Activated CD8-positive, alpha-beta T cell treated with anti-CD3 and anti-CD28 coated beads, Interleukin-2, amount 10 ng/mL, durations not matched to agents 7 days and 5 days (primary cell): Measurements from ENCODE around the gene UPK3B. TPM values are rescaled to one million over a fixed set of nuclear protein-coding genes. Genes with fewer than 3 reads are reported as not detected.
"Not testable (repeated sequence)": the region's sequence is repeated elsewhere in the genome, so short reads cannot be mapped to it uniquely, and the experiment has no call there.

Source experiments
- ATAC-seq: fragments of 150-1000 bp; cut with Tn5 transposase; one replicate; pipeline ENCODE4 v1.10.0; 2021; ENCODE audit warnings: moderate library complexity
- CTCF ChIA-PET: fragments of 350-600 bp; sonication (Branson Sonifier 250); formaldehyde crosslinking; loops from one replicate; lab custom pipeline; 2021; ENCODE audit warnings: antibody characterized with exemption; lab: Charles Lee
- POLR2A ChIA-PET: fragments of 350-600 bp; sonication (Branson Sonifier 250); formaldehyde crosslinking; loops from one replicate; lab custom pipeline; 2021; ENCODE audit warnings: antibody characterized with exemption; lab: Charles Lee
- DNase-seq: peaks from one replicate; pipeline ENCODE4 v3.0.0-alpha.2; 2020
- H3K27ac Mint-ChIP-seq: one replicate; pipeline ENCODE4 v1.8.0; 2021; ENCODE audit warnings: mild to moderate bottlenecking, mixed read lengths
- H3K27me3 Mint-ChIP-seq: one replicate; pipeline ENCODE4 v1.8.0; 2021; ENCODE audit warnings: low read depth, mixed read lengths
- H3K36me3 Mint-ChIP-seq: one replicate; pipeline ENCODE4 v1.8.0; 2021; ENCODE audit warnings: low read depth, mixed read lengths
- H3K4me1 Mint-ChIP-seq: one replicate; pipeline ENCODE4 v1.8.0; 2021; ENCODE audit warnings: low read depth, mixed read lengths
- H3K4me3 Mint-ChIP-seq: one replicate; pipeline ENCODE4 v1.8.0; 2021; ENCODE audit warnings: mild to moderate bottlenecking, mixed read lengths
- H3K9me3 Mint-ChIP-seq: one replicate; pipeline ENCODE4 v1.8.0; 2022; ENCODE audit warnings: mixed read lengths; ENCODE audit not compliant: insufficient read depth
- total RNA-seq, 2 experiments: library from RNA; stranded (reverse); gene quantifications; one replicate each; pipeline ENCODE4 v1.2.3, GENCODE V29; 2021

UPK3B gene
- total RNA-seq, 2 experiments from 2014 or later = 0.68 to 0.92 TPM

DNA sequence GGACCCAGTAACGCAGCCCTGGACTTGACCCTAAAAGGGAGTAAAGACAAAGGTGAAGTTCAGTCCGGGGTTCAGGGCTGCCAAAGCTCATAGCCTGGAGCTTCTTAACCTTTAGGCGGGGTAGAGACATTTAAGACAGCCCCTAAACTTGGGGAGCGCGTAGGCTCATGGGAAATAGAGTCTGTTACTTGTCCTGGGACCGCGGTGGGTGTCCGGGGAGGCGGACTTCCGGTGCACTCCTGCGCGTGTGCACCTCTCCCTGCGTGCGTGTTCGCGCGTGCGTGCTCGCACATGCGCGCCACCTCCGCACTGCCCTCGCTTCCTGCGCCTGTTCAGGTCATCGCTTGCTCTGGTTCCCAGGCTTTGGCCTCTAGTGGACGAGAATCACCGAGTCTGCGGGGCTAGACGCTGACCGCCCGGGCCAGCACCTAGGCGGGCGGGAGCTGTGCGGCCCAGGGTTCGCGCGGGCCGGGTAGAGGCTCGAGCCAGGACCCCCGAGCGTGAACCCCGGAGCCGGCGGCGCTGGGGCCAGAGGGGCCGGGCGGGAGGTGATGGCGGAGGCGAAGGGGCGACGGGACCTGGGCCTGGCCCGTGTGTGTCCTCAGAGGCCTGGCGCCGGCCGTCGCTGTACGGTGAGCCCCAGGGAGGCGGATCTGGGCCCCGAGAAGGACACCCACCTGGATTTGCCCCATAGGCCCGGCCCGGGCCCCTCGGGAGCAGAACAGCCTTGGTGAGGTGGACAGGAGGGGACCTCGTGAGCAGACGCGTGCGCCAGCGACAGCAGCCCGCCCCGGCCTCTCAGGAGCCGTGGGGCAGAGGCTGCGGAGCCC, 38.9 kb downstream of the UPK3B start:
- POLR2A ChIA-PET, H3K9me3 Mint-ChIP-seq, H3K27me3 Mint-ChIP-seq, CTCF ChIA-PET: not testable (repeated sequence)
- ATAC-seq (peak; percentile 100), DNase-seq (peak; percentile 92)
- H3K27ac Mint-ChIP-seq = peak overlapping the region; percentile 91
- peaks cover 18% of the 10 kb centered on the region for H3K4me1 Mint-ChIP-seq
- peaks cover 12% of the 10 kb centered on the region for H3K36me3 Mint-ChIP-seq
- H3K4me3 Mint-ChIP-seq = peak overlapping the region; percentile 91

DNA sequence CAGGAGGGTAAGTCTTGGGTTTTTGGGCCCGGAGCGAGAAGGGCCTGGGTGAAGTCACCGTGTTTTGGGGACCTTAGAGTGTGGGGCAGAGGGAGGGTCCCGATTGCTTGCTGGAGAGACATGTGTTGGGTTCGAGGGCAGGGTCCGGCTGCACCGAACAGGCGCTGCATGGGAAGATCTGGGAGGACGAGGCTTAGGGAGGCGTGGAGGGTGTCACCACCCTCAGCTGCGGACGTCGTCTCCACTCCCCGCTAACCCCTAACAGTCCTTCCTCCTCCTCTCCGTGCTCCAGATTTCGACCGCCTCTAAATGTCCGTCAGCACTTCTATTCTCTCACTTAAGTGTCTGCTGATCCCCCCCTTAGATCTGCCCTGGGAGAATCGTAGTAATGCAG, 39.5 kb downstream of the UPK3B start:
- ATAC-seq, DNase-seq, POLR2A ChIA-PET, H3K9me3 Mint-ChIP-seq, CTCF ChIA-PET, H3K27me3 Mint-ChIP-seq: not testable (repeated sequence)
- Mint-ChIP-seq H3K4me3 (peak overlapping the region; percentile 91), H3K4me1 (peaks cover 19% of the 10 kb centered on the region), H3K36me3 (peaks cover 14% of the 10 kb centered on the region), H3K27ac (peak overlapping the region; percentile 91)

DNA sequence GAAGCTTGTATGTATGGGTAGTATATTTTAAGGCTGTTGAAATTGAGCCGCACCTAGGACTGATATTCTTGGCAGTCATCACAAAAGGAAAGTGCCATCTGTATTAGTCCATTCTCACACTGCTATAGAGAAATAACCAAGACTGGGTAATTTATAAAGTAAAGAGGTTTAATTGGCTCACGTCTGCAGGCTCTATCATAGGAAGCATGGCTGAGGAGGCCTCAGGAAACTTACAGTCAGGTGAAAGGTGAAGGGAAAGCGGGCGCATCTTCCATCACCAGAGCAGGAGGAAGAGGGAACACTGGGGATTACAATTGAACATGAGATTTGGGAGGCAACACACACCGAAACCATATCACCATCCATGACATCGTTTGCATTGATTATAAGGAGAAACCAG, 41.6 kb downstream of the UPK3B start:
- H3K9me3 Mint-ChIP-seq, H3K4me3 Mint-ChIP-seq, ATAC-seq, CTCF ChIA-PET, POLR2A ChIA-PET, H3K27me3 Mint-ChIP-seq, DNase-seq, H3K27ac Mint-ChIP-seq: not testable (repeated sequence)
- Mint-ChIP-seq H3K36me3 (peaks cover 20% of the 10 kb centered on the region), H3K4me1 (peaks cover 20% of the 10 kb centered on the region)

DNA sequence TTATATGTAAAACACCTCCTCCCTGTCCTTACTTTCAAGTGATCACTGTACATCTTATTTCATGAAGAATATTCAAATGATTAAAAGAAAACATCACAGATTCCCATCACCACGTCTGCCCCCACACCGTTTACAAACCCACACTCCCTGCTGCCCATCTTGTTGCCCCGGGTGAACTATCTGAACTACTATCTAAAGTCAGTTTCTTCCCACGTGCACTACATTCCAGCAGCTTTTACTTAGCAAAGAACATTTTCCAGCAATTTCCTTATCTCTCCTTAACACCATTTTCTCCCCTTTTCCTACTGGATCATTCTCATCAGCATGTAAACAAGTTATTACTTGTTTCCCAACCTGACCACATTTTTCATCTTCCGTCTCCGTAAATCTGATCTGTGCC, 49.3 kb downstream of the UPK3B start:
- H3K4me3 Mint-ChIP-seq, H3K27me3 Mint-ChIP-seq, ATAC-seq, H3K9me3 Mint-ChIP-seq, CTCF ChIA-PET, DNase-seq, H3K27ac Mint-ChIP-seq, POLR2A ChIA-PET: not testable (repeated sequence)
- peaks cover 43% of the 10 kb centered on the region for H3K36me3 Mint-ChIP-seq
- H3K4me1 Mint-ChIP-seq = peaks cover 16% of the 10 kb centered on the region

DNA sequence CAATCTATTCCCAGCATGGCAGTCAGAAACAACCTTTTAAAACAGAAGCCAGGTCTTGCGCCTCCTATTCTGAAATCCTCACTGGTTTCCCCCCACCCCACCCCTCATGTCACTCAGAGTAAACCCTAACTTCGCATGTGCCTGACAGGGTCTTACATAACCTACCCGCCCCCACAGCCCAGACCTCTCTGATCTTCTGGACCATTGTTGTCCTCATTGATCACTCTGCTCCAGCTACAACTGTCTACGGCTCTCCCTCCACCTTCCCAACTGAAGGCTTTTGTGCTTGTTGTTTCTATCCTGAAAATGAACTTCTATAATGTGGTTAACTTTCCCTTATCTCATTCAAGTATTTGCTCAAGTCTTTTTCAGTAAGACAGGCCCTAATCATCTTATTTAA, 49.8 kb downstream of the UPK3B start:
- H3K27ac Mint-ChIP-seq, H3K27me3 Mint-ChIP-seq, H3K4me3 Mint-ChIP-seq, H3K9me3 Mint-ChIP-seq, CTCF ChIA-PET, DNase-seq, POLR2A ChIA-PET, ATAC-seq: not testable (repeated sequence)
- Mint-ChIP-seq H3K4me1 (peaks cover 13% of the 10 kb centered on the region), H3K36me3 (peaks cover 40% of the 10 kb centered on the region)

DNA sequence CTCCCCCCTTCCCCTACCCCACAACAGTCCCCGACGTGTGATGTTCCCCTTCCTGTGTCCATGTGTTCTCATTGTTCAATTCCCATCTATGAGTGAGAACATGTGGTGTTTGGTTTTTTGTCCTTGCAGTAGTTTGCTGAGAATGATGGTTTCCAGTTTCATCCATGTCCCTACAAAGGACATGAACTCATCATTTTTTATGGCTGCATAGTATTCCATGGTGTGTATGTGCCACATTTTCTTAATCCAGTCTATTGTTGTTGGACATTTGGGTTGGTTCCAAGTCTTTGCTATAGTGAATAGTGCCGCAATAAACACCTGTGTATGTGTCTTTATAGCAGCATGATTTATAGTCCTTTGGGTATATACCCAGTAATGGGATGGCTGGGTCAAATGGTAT, 51.0 kb downstream of the UPK3B start:
- H3K4me3 Mint-ChIP-seq, POLR2A ChIA-PET, H3K9me3 Mint-ChIP-seq, ATAC-seq, CTCF ChIA-PET, DNase-seq, H3K27ac Mint-ChIP-seq, H3K27me3 Mint-ChIP-seq: not testable (repeated sequence)
- peaks cover 44% of the 10 kb centered on the region for H3K36me3 Mint-ChIP-seq
- H3K4me1 Mint-ChIP-seq = peaks cover 13% of the 10 kb centered on the region

DNA sequence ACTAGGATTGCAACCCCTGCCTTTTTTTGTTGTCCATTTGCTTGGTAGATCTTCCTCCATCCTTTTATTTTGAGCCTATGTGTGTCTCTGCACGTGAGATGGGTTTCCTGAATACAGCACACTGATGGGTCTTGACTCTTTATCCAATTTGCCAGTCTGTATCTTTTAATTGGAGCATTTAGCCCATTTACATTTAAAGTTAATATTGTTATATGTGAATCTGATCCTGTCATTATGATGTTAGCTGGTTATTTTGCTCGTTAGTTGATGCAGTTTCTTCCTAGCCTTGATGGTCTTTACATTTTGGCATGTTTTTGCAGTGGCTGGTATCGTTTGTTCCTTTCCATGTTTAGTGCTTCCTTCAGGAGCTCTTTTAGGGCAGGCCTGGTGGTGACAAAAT, 54.6 kb downstream of the UPK3B start:
- H3K36me3 Mint-ChIP-seq = peaks cover 41% of the 10 kb centered on the region
- CTCF ChIA-PET, POLR2A ChIA-PET, DNase-seq, H3K27me3 Mint-ChIP-seq, ATAC-seq, H3K9me3 Mint-ChIP-seq, H3K4me1 Mint-ChIP-seq, H3K4me3 Mint-ChIP-seq, H3K27ac Mint-ChIP-seq: not testable (repeated sequence)

Other genes with a start within 250 kb of the UPK3B start
- 10 to 100 TPM; 37.2 to 40.4 TPM for gene HSPB1, start 207.9 kb upstream of the UPK3B start, total RNA-seq
- 10 to 100 TPM; 77.9 to 79.3 TPM for gene YWHAG, start 151.6 kb upstream of the UPK3B start, total RNA-seq
- under 1 TPM in 1 of 2 experiments, not detected in 1; 0.47 TPM for gene SSC4D, start 100.9 kb upstream of the UPK3B start, total RNA-seq
- gene ZP3, start 85.6 kb upstream of the UPK3B start, total RNA-seq = 1 to 10 TPM; 4.0 to 5.9 TPM
- gene DTX2, start 48.8 kb upstream of the UPK3B start, total RNA-seq = 10 to 100 TPM; 28.0 to 30.6 TPM
- under 1 TPM; 0.16 to 0.18 TPM for gene SPDYE16, start 32.7 kb downstream of the UPK3B start, total RNA-seq
- gene POMZP3, start 116.7 kb downstream of the UPK3B start, total RNA-seq = 10 to 100 TPM; 16.5 to 17.7 TPM